GM18526 (cell line): Measurements from ENCODE around the gene HAND2.

Experiments
- POLR2A ChIP-seq: IDR thresholded peaks from 3 replicates; pipeline ENCODE4 v1.6.1; 2011; ENCODE audit not compliant: insufficient read length; ENCODE audit errors: extremely low read depth

Gene HAND2

DNA sequence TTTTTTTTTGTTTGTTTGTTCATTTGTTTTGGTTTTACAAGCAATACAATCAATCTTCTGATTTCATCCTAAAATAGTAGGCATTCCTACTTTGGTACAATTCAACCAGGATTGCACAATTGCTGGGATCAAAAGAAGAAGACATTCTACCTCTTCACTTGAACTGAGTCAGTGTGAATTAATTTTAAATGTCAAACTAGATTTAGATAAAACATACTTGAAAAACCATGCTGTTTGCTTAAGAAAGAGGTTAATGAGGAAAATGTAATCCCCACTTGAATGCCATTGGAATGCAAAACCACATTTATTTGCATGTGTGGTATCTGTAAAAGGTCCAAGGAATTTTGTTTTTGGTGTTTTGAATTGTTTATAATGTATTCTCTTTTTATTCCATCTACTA, 40.5 kb downstream of the HAND2 start:
- no peak for TF ChIP-seq POLR2A

DNA sequence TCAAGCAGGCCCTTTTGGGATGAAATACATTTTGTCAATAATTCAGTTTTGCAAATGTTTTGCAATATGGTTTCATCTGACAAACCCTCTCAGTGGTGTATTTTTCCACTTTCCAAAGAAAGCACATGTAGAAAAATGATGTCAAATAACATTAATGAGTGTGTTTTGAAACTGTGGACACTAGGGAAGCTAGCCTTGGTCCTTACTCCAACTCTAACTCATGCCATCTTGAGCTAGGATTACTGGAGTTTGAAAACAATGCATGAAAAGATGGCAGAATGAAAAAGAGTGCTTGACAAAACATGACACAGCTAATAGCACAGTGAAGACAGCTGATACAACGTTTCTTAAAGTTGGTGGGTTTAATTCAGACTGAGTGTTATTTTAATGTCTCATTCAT, 41.4 kb downstream of the HAND2 start:
- TF ChIP-seq POLR2A: no peak

DNA sequence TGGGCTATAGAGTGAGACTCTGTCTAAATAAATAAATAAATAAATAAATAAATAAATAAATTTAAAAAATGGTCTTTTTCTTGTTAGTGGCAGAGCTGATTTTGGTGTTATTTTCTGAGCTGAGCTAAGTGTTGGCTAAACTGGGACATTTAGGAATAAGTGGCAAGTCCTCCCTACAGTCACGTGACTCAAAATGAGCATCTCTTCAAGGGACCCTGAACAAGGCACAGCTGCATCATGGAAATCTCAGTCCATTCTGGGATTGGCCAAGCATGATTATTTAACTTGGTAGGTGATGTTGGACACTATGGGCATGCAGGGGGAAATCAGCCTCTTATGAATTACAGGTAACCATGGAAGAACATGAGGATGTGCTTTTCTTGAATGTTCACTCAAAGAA, 42.0 kb downstream of the HAND2 start:
- no peak for TF ChIP-seq POLR2A

DNA sequence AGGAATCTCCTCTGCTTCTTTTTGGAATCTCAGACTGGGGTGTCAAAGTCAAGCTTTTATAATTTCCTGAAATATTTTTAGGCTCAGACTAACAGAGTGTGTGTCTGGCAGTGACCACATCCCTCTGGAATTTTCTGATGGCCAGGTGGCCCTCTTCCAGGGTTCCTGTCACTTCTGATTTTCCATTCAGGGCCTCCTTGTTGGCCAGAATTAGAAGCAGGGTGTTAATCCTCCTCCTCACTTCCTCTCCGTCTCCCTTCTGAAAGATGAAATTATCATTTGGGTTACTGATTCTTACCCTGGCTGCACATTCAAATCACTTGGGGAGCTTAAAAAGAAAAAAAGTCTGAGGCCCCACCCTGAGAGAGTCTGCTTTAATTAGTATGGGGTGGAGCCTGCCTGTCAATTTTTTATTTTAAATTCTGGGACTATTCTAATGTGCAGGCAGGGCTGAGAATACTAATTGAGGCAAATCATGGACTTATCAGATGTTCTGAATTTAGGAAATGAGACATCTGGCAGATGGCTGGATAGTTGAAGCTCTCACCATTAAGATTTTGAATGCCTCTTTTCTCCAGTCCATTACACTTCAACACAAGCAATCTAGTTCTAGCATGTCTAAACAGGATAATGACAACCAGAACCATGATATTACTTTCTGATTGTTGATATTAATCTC, 43.2 kb downstream of the HAND2 start:
- no peak for TF ChIP-seq POLR2A

DNA sequence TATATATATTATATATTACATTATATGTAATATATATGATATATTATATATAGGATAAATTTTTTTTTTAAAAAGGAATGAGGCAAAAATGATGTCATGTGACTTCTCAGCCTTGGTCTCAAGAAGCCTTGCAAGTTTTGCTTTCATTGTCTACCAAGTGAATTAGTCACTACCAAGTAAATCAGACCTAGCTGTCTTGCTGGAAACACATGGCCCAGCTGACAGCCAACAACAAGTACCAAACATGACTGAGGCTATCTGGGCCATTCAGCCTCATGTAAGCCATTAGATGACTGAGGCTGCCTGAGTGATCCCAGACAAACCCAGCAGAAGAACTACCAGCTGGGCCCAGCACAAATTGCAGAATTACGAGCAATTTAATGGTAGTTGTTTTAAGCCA, 44.9 kb downstream of the HAND2 start:
- no peak for TF ChIP-seq POLR2A

DNA sequence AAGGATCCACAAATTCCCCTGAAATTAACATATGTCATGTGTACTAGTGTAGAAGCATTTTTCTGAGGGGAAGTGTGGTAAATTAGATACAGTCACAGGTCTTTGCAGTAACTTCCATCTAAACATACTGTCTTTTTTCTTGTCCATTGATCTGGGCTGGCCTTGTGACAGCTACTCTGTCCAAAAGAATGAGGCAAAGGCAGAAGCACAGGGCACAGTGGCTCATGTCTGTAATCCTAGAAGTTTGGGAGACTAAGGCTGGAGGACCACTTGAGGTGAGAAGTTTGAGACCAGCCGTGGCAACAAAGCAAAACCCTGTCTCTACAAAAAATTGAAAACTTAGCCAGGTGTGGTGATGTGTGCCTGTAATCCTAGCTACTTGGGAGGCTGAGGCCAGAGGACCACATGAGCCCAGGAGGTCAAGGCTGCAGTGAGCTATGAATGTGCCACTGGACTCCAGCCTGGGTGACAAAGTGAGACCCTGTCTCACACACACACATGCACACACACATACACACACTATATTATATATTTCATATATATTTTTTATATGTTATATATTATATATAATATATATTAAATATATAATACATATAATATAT, 47.6 kb downstream of the HAND2 start:
- no peak for TF ChIP-seq POLR2A

DNA sequence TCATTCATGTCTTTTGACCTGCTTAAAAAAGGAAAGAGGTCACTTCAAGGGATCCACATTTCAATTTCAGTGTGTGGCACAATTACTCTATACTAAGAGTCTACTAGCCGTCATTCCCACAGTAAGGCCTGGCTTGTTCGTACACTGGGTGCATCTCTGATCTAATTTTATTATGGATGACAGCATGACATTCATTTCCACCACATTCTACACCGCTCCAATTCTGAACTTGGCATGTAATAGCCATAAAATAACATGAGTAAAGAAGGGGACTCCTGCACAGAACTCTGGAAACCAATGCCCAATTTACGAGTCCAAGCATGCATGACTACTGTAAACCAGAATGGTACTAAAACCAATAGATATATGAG, 51.1 kb downstream of the HAND2 start:
- TF ChIP-seq POLR2A: no peak

DNA sequence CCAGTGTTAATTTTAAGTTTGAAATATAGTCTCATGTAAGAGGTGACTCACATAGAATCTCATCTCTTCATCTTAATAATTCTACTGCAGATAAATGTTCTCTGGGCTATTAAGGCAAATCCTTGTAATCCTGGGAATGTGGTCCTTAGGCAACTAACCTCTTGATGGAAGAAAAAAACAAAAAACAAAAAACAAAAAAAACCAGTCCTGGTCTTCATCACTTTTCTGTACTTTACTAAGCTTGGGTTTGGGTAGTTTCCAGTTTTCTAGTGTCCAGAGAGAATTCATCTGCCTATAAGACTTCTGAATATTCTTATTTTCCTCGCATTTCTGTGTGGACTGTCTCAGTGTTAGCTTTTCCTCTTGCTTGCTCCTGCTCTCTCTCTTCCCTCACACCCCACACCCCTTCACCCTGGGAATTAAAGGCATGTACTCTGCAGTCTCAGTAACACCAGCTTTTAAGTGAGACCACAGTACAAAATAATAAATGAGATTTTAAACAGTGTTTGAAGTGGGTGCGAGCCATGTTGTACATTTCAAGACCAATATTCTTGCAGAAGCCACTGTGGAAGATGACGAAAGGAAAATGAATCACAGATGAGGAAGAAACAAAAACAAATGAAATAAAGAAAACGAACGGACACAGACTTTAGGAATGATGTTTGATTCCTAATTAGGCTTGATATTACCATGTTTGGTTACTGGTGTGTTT, 51.7 kb downstream of the HAND2 start:
- no peak for TF ChIP-seq POLR2A

DNA sequence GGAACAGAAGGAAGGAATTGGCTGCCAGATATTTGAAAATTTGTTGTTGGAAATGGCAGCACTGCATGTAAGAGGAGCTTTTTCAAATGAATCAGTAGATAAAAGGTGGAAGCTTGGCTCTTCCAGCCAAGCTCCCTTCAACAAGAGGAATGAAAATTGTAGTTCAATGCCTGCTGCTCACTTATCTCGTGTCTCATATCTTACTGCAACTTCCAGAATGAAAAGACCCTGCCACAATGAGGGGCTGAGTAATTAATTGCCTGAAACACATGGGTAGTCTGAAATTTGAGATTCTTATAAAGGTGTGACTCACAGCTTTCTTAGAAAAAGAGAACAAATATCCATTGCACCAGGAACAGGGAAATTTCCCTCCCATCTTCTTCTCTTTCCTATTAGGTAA, 53.0 kb downstream of the HAND2 start:
- no peak for TF ChIP-seq POLR2A
